ENCODE measurements around the gene DNASE1L3.

The DNASE1L3 gene

DNA sequence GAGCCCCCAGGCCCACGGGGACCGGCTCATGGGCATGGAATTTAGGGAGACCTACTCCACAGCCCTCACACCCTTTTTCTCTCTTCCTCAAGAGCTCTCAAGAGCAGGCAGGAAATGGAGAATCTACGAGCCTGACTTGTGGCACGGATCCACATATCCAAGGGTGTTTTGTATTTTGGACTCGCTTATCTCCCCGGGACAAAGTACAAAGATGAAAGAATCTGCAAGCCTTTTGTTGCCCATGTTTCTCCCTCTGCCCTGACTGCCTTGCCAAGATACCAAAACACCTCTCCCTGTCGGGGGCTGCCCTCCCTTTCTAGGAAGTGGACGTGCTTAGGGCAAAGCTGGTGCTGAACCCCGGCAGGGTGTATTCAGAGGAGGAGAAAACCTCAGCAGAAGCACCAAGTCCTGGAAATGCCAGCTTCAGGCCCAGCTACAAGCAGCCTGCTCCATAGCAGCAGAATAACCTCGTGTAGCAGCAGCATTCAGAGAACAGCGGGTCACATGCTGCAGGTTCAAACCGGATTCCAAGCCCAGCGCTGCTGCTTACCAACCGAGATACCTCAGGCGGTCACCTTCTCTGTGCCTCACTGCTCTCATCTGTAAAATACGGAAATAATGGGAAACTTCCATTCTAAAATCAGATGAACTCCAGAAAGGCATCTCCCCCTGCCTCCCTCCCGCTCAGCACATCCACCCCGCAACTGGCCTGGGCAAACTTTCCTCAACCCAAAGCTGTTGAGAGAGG, 35.2 kb downstream of the DNASE1L3 start:
- peaks cover 32% of the 10 kb centered on the region for H3K4me1 ChIP-seq (ENCODE audit: insufficient read depth, low read length)
- WGBS = 57% methylated on average over 18 of the region's 18 CpGs
- H3K36me3 ChIP-seq (ENCODE audit: insufficient read depth, low read length) = peaks cover 13% of the 10 kb centered on the region
- peaks cover 10% of the 10 kb centered on the region; the same call in 1 of the 2 replicates for H3K27me3 ChIP-seq (ENCODE audit: insufficient read depth, low read length)
- peak overlapping the region; percentile 48; the same call in 1 of the 2 replicates for H3K9ac ChIP-seq (ENCODE audit: low read depth, low read length)
- H3K4me3 ChIP-seq (ENCODE audit: low read length) = no peak overlapping the region
- H3K9me3 ChIP-seq (ENCODE audit: insufficient read depth, low read depth, low read length) = no peaks in the 10 kb centered on the region
- H3K27ac ChIP-seq (ENCODE audit: low read depth, low read length) = peak overlapping the region; percentile 56

DNA sequence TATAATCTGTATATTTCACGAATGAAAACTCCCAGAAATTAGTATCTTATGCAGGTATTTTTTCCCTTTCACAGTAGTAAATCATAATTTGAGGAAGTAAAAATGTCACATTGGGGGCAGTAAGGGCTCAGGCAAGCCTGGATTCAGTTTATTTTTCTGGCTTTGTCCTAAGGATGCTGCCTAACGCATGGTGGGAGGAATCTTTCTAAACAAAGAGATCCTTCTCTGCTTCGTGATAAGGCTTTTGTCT, 35.7 kb downstream of the DNASE1L3 start:
- Histone ChIP-seq H3K27ac (ENCODE audit: low read depth, low read length) (peak overlapping the region; percentile 56), H3K36me3 (ENCODE audit: insufficient read depth, low read length) (peaks cover 18% of the 10 kb centered on the region), H3K4me1 (ENCODE audit: insufficient read depth, low read length) (peaks cover 32% of the 10 kb centered on the region), H3K4me3 (ENCODE audit: low read length) (no peak overlapping the region), H3K27me3 (ENCODE audit: insufficient read depth, low read length) (peaks cover 10% of the 10 kb centered on the region; the same call in 1 of the 2 replicates), H3K9me3 (ENCODE audit: insufficient read depth, low read depth, low read length) (no peaks in the 10 kb centered on the region), H3K9ac (ENCODE audit: low read depth, low read length) (peak overlapping the region; percentile 48; the same call in 1 of the 2 replicates)
- WGBS = 49% methylated on average over 2 of the region's 3 CpGs

DNA sequence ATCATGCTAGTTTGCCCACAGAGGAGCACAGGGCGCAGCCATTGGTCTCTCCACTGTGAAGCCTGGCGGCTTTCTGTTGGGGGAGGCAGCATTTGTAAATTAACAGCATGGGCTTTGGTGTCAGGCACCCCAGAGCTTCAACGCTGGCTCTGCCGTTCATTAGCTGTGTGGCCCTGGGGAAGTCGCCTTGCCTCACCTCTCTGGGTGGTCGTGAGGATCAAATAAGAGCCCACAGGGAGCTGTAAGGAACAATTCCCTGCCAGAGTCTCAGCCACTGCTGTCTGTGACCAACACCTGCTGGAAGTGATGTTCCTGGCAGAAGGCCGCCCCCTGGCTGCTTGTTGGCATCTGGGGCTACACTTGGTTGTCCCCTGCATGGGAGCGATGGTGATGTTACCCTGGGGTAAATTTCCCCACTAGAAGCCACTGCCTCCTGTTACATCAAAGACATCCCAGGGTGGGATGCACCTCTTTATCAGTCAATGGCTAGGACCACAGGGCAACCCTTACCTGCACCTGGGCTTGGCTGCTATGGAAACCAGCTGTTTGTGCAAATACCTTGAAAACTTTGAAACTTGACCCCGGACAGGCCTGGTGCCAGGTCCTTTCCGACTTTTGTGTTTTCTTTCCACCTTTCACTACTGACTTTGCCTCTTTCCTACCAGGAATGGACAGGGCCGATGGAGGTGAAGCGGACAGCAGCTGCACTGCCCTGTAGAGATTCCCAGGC, 36.9 kb downstream of the DNASE1L3 start:
- Histone ChIP-seq H3K36me3 (ENCODE audit: insufficient read depth, low read length) (peaks cover 31% of the 10 kb centered on the region), H3K9ac (ENCODE audit: low read depth, low read length) (no peak overlapping the region), H3K27me3 (ENCODE audit: insufficient read depth, low read length) (peaks cover 10% of the 10 kb centered on the region; the same call in 1 of the 2 replicates), H3K27ac (ENCODE audit: low read depth, low read length) (peak overlapping the region; percentile 56; the same call in 1 of the 2 replicates), H3K4me3 (ENCODE audit: low read length) (no peak overlapping the region), H3K4me1 (ENCODE audit: insufficient read depth, low read length) (peaks cover 32% of the 10 kb centered on the region), H3K9me3 (ENCODE audit: insufficient read depth, low read depth, low read length) (no peaks in the 10 kb centered on the region)
- 75% methylated on average over 12 of the region's 12 CpGs for WGBS

DNA sequence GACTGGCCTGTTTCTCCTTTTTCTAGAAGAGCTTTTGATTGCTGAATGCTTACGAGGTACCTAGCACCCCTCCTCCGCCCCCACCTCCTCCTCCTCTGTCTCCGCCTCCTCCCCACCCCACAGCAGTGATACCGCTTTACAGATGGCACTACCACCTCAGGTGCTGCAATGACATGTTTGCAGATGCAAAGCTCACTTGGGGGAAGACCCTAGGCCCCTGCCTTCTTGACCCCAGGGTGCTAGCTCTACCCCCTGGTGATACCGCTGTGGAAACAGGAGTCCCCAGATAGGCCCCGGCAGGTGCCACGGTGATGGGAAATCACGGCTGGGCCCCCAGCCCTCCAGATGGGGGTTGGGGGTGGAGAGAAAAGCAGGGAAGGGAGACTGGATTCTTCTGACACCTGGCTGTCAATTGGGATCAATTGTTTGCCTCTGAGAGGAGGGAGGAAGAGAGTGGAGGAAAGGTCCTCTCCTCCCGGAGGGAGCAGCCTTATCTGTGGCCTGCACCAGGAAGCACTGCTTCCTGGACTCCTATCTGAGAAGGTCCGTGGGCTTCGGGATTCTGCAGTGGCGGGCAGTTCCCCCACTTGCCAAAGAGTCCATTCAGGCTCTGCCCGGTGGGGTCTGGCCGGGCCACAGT, 37.6 kb downstream of the DNASE1L3 start:
- 71% methylated on average over 14 of the region's 14 CpGs for WGBS
- H3K9me3 ChIP-seq (ENCODE audit: insufficient read depth, low read depth, low read length) = no peaks in the 10 kb centered on the region
- peaks cover 38% of the 10 kb centered on the region for H3K36me3 ChIP-seq (ENCODE audit: insufficient read depth, low read length)
- no peak overlapping the region for H3K4me3 ChIP-seq (ENCODE audit: low read length)
- H3K27ac ChIP-seq (ENCODE audit: low read depth, low read length) = peak overlapping the region; percentile 56; the same call in 1 of the 2 replicates
- H3K27me3 ChIP-seq (ENCODE audit: insufficient read depth, low read length) = peaks cover 4% of the 10 kb centered on the region; the same call in 1 of the 2 replicates
- peaks cover 32% of the 10 kb centered on the region for H3K4me1 ChIP-seq (ENCODE audit: insufficient read depth, low read length)
- no peak overlapping the region for H3K9ac ChIP-seq (ENCODE audit: low read depth, low read length)

DNA sequence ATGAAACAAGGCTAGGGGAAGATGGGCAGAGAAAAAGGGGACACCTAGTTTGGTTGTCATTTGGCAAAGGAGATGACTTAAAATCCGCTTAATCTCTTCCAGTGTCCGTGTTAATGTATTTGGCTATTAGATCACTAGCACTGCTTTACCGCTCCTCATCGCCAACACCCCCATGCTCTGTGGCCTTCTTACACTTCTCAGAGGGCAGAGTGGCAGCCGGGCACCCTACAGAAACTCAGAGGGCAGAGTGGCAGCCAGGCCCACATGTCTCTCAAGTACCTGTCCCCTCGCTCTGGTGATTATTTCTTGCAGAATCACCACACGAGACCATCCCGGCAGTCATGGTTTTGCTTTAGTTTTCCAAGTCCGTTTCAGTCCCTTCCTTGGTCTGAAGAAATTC, 39.6 kb downstream of the DNASE1L3 start:
- no peaks in the 10 kb centered on the region for H3K27me3 ChIP-seq (ENCODE audit: insufficient read depth, low read length)
- H3K27ac ChIP-seq (ENCODE audit: low read depth, low read length) = no peak overlapping the region
- no peak overlapping the region for H3K4me3 ChIP-seq (ENCODE audit: low read length)
- 94% methylated on average over 9 of the region's 9 CpGs for WGBS
- peaks cover 32% of the 10 kb centered on the region for H3K4me1 ChIP-seq (ENCODE audit: insufficient read depth, low read length)
- H3K9ac ChIP-seq (ENCODE audit: low read depth, low read length) = no peak overlapping the region
- no peaks in the 10 kb centered on the region for H3K9me3 ChIP-seq (ENCODE audit: insufficient read depth, low read depth, low read length)
- peaks cover 47% of the 10 kb centered on the region for H3K36me3 ChIP-seq (ENCODE audit: insufficient read depth, low read length)

DNA sequence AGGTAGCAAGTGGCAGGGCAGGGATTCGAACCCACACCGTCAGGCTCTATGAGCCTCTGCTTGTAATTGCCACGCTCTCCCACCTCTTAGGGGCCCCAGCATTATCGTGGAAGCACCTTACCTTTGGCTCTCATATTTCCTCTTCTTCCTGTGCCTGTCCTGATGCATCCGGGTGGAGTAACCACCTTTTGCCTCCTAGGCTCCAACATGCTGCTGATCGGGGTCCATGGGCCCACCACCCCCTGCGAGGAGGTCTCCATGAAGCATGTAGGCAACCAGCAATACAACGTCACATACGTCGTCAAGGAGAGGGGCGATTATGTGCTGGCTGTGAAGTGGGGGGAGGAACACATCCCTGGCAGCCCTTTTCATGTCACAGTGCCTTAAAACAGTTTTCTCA, 40.4 kb downstream of the DNASE1L3 start:
- Histone ChIP-seq H3K27me3 (ENCODE audit: insufficient read depth, low read length) (no peaks in the 10 kb centered on the region), H3K27ac (ENCODE audit: low read depth, low read length) (no peak overlapping the region), H3K4me1 (ENCODE audit: insufficient read depth, low read length) (peaks cover 31% of the 10 kb centered on the region), H3K9ac (ENCODE audit: low read depth, low read length) (no peak overlapping the region), H3K36me3 (ENCODE audit: insufficient read depth, low read length) (peaks cover 53% of the 10 kb centered on the region), H3K9me3 (ENCODE audit: insufficient read depth, low read depth, low read length) (no peaks in the 10 kb centered on the region), H3K4me3 (ENCODE audit: low read length) (no peak overlapping the region)
- WGBS = 86% methylated on average over 11 of the region's 11 CpGs

DNA sequence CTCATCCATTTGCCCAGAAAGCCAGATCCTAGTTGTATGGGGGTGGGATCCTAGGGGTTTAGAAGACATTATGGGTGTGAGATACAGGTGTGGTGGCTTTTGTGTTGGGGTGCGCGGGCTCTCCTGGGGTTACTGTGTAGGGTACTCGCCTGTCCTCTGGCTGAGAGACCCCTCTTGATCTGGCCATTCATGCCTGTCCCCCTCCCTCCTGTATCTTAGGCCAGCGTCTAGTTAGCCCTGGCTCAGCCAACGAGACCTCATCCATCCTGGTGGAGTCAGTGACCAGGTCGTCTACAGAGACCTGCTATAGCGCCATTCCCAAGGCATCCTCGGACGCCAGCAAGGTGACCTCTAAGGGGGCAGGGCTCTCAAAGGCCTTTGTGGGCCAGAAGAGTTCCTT, 41.4 kb downstream of the DNASE1L3 start:
- no peak overlapping the region for H3K4me3 ChIP-seq (ENCODE audit: low read length)
- H3K27ac ChIP-seq (ENCODE audit: low read depth, low read length) = no peak overlapping the region
- H3K9ac ChIP-seq (ENCODE audit: low read depth, low read length) = no peak overlapping the region
- H3K9me3 ChIP-seq (ENCODE audit: insufficient read depth, low read depth, low read length) = no peaks in the 10 kb centered on the region
- WGBS = 95% methylated on average over 9 of the region's 9 CpGs
- peaks cover 27% of the 10 kb centered on the region for H3K4me1 ChIP-seq (ENCODE audit: insufficient read depth, low read length)
- H3K27me3 ChIP-seq (ENCODE audit: insufficient read depth, low read length) = no peaks in the 10 kb centered on the region
- H3K36me3 ChIP-seq (ENCODE audit: insufficient read depth, low read length) = peaks cover 60% of the 10 kb centered on the region

DNA sequence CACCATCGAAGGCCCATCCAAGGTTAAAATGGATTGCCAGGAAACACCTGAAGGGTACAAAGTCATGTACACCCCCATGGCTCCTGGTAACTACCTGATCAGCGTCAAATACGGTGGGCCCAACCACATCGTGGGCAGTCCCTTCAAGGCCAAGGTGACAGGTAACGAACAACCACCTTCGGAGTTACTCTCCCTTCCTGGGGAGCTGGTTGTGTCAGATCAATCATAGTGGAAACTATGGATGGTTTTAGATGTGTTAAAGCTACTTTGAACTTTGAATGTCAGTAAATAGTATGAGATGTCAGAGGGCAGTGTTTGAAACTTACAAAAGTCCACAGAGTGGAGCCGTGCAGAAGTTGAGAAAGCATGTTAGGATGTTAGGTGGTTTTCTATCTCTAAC, 42.3 kb downstream of the DNASE1L3 start:
- Histone ChIP-seq H3K9me3 (ENCODE audit: insufficient read depth, low read depth, low read length) (no peaks in the 10 kb centered on the region), H3K4me3 (ENCODE audit: low read length) (no peak overlapping the region), H3K27ac (ENCODE audit: low read depth, low read length) (no peak overlapping the region), H3K36me3 (ENCODE audit: insufficient read depth, low read length) (peaks cover 68% of the 10 kb centered on the region), H3K27me3 (ENCODE audit: insufficient read depth, low read length) (no peaks in the 10 kb centered on the region), H3K9ac (ENCODE audit: low read depth, low read length) (no peak overlapping the region), H3K4me1 (ENCODE audit: insufficient read depth, low read length) (peaks cover 19% of the 10 kb centered on the region)
- WGBS = 96% methylated on average over 7 of the region's 7 CpGs

DNA sequence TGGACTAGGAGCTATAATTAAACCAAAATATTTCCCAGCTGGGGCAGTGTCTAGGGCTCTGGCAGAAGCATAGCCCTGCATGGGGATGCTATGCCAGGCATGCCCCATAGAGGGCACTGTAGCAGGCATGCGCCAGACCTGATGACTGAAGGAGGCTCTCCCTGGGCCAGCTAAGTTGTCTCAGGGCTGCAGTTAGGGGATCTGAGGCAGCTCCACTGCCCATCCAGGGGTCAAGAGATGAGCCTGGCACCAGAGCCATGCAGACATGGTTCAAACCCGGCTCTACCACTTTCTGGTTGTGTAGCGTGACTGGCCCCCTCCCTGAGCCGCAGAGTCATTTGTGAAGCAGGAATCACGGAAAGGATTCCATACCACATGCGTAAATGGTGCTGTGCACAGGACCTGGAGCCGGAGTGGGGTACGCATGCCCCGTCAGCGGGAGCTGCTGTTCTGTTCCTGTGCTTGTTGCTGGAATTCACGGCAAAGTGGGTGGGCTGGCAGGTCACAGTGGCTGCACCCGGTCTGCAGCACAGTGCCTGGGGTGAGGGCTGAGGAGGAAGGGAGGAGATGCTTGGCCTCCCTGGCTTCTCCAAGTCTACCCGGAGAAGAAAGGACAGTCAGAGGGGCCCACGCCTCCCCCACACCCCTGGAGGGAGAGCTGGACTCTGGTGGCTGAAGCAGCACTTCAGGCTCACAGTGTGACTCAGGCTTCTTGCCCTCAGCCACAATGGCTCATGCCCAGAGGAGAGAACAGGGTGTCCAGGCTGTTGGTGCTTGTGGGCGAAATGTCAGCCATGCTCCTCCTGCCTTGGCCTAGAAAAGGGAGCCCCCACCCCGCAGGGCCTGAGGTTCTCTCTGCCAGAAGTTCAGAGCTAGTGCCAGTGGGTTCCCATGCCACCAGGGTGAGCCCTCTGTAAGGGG, 43.1 kb downstream of the DNASE1L3 start:
- Histone ChIP-seq H3K36me3 (ENCODE audit: insufficient read depth, low read length) (peaks cover 77% of the 10 kb centered on the region), H3K27me3 (ENCODE audit: insufficient read depth, low read length) (no peaks in the 10 kb centered on the region), H3K4me1 (ENCODE audit: insufficient read depth, low read length) (peaks cover 13% of the 10 kb centered on the region), H3K9me3 (ENCODE audit: insufficient read depth, low read depth, low read length) (no peaks in the 10 kb centered on the region), H3K9ac (ENCODE audit: low read depth, low read length) (no peak overlapping the region), H3K27ac (ENCODE audit: low read depth, low read length) (0 out of 2 replicates have a peak overlapping the region, but pooled peaks have one; percentile 26), H3K4me3 (ENCODE audit: low read length) (no peak overlapping the region)
- 92% methylated on average over 16 of the region's 16 CpGs for WGBS

DNA sequence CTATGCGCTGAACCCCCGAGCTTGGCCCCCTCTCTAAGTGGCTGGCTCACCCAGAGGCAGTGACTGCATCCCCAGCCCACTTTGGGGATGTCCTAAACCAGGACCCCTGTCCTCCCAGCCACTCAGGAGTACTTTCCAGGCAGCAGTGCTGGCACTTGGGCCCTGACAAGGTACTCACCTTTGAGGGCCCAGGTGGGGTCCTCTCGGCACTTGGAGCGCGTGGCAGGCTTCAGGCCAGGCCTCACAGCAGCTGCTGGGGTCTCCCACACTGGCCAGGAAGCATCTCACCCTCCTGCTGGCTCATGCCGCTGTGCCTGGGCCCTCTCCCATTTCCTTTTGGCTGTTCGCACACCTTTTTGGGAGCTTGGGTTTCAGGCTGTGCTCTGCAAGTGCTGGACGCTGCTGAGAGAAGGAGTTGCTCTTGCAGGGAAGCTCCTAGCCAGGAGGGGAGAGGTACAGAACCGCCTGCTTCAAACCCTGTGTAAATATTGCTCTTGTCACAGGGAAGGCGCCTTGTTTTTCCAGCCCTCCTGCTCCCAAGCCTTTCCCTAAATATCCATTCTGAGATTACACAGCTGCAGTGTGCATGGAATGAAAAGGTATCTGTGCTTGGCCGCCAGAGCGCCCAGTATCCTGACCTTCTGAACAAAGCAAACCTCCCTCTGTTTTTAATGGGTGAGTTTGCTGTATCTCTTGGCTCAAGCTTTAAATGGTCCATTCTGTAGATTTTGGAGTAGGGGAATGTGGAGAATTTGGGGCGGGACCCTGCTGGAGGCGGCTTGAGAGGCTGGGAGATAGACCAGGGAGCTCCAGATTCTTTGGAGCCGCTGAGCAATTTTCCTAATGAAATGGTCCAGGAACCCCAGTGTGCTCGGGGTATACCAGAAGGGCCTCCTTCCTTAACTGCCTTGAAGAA, 45.6 kb downstream of the DNASE1L3 start:
- H3K9me3 ChIP-seq (ENCODE audit: insufficient read depth, low read depth, low read length) = no peaks in the 10 kb centered on the region
- H3K4me1 ChIP-seq (ENCODE audit: insufficient read depth, low read length) = peaks cover 10% of the 10 kb centered on the region; the same call in 1 of the 2 replicates
- peak overlapping the region; percentile 63 for H3K27ac ChIP-seq (ENCODE audit: low read depth, low read length)
- WGBS = 81% methylated on average over 16 of the region's 16 CpGs
- H3K27me3 ChIP-seq (ENCODE audit: insufficient read depth, low read length) = no peaks in the 10 kb centered on the region
- 0 out of 2 replicates have a peak overlapping the region, but pooled peaks have one; percentile 24 for H3K9ac ChIP-seq (ENCODE audit: low read depth, low read length)
- peaks cover 84% of the 10 kb centered on the region for H3K36me3 ChIP-seq (ENCODE audit: insufficient read depth, low read length)
- H3K4me3 ChIP-seq (ENCODE audit: low read length) = no peak overlapping the region

Data from HUES64 (cell line).